Measurements from ENCODE around the gene IQGAP2. TPM values are rescaled to one million over a fixed set of nuclear protein-coding genes. Genes with fewer than 3 reads are reported as not detected.

IQGAP2 gene
- total and polyA plus RNA-seq, 3 donors from 2014 or later, result 33.5 to 78.6 (median 60.2) TPM

DNA sequence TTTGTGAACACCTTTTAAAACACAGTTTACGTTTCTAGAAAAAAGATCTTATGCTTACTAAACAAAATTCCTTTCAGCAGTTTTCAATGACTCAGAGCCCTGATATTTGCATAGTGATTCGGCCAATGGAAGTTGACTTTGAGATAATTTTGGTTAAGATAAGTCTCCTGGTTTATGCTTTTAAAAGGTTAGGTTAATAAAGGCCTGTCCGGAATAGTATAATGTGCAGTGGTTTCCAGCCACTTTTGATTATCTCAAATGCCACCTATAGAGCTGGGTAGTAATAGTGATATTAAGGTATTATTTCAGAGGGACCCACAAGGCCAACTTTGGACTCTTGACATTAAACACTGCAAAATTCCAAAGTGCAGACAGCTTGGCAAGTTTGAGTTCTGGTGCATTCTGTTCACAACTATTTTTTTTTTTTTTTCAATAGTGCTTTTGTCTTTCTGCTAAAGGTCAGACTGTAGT, 134.0 kb downstream of the IQGAP2 start:
- no peak overlapping the region for H3K4me3 ChIP-seq
- intact Hi-C loops (cut with DNase I; ENCODE audit: low total_unique reads), result no loop called here
- no peak overlapping the region for H3K27ac ChIP-seq
- DNase-seq, result no peak
- 80 to 82% methylated on average over 3 of the region's 3 CpGs for WGBS, 2 donors
- H3K4me1 ChIP-seq, result no peaks in the 10 kb centered on the region
- H3K9me3 ChIP-seq, result no peaks in the 10 kb centered on the region
- no peaks in the 10 kb centered on the region for H3K27me3 ChIP-seq
- TF ChIP-seq, protein P1, sequence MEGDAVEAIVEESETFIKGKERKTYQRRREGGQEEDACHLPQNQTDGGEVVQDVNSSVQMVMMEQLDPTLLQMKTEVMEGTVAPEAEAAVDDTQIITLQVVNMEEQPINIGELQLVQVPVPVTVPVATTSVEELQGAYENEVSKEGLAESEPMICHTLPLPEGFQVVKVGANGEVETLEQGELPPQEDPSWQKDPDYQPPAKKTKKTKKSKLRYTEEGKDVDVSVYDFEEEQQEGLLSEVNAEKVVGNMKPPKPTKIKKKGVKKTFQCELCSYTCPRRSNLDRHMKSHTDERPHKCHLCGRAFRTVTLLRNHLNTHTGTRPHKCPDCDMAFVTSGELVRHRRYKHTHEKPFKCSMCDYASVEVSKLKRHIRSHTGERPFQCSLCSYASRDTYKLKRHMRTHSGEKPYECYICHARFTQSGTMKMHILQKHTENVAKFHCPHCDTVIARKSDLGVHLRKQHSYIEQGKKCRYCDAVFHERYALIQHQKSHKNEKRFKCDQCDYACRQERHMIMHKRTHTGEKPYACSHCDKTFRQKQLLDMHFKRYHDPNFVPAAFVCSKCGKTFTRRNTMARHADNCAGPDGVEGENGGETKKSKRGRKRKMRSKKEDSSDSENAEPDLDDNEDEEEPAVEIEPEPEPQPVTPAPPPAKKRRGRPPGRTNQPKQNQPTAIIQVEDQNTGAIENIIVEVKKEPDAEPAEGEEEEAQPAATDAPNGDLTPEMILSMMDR (IDR thresholded peaks at IDR 0.05), result no peak
- TF ChIP-seq POLR2A (IDR thresholded peaks at IDR 0.05), result no peak
- H3K36me3 ChIP-seq (ENCODE audit: low read depth, missing control alignments), result no peaks in the 10 kb centered on the region

DNA sequence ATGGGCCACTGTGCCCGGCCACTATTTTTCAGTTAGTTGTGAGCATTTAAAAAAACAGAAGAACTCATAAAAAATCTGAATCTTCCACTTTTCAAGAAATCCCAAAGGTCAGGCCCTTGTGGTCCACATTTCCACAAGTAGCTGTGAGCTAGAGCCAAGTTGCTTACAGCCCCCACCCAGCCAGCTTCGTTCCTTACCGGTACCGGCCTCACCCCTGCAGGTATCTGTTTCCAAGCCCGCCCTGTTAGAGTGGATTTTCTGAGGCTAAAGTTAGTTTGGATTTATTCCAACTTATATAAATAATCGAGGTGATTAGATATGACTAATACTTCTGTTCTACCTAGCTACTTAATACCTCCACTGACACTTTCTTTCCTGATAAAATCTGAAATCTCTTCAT, 139.2 kb downstream of the IQGAP2 start:
- intact Hi-C loops (cut with DNase I; ENCODE audit: low total_unique reads), result no loop called here
- TF ChIP-seq, protein P1 (IDR thresholded peaks at IDR 0.05), result no peak
- TF ChIP-seq POLR2A (IDR thresholded peaks at IDR 0.05), result no peak
- H3K27me3 ChIP-seq, result no peaks in the 10 kb centered on the region
- H3K4me3 ChIP-seq, result no peak overlapping the region
- WGBS, 2 donors, result 83 to 91% methylated on average over 6 of the region's 6 CpGs
- no peak overlapping the region for H3K27ac ChIP-seq
- no peak for DNase-seq
- no peaks in the 10 kb centered on the region for H3K4me1 ChIP-seq
- H3K9me3 ChIP-seq, result no peaks in the 10 kb centered on the region
- H3K36me3 ChIP-seq (ENCODE audit: low read depth, missing control alignments), result no peaks in the 10 kb centered on the region

DNA sequence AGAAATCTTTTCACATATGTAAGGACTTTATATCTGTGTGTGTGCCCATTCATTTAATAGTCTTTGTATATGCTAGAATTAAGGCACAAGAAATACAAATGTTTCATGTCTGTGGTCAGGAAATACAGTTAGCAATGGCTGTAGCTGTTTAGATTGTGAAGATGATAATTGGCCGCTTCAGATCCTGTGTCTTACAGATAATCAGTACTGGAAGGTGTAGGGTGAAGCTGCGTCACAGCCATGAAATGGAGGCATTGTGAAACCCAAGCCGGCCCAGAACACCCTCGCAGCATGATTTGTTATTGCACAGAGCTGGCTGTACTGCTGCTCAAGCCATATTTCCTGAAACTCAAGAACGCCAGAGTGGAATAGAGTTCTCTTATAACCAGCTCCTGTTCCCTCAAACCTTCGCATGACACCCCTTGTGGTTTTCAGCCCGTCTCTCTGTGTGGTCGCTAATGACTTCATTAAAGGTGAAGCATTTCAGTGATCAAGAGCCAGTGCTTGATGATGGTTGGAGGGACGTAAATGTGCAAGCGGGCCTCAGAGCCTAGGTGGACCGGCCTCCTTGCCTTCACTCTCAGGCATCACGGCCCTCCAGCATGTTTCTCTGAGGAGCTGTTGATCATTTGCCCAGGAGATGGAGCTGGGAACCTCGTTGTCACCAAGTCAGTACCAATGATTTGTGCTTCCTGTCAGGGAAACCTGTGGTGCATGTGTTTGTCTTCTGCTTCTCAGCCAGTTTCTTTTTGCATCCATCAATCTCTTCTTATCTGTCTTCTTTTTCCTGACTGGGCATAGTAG, 140.0 kb downstream of the IQGAP2 start:
- Histone ChIP-seq H3K27ac (no peak overlapping the region), H3K27me3 (no peaks in the 10 kb centered on the region), H3K9me3 (no peaks in the 10 kb centered on the region), H3K4me3 (no peak overlapping the region), H3K36me3 (ENCODE audit: low read depth, missing control alignments) (no peaks in the 10 kb centered on the region), H3K4me1 (no peaks in the 10 kb centered on the region)
- 69 to 70% methylated on average over 13 of the region's 13 CpGs for WGBS, 2 donors
- peak; percentile 31 for DNase-seq
- no peak for TF ChIP-seq POLR2A (IDR thresholded peaks at IDR 0.05)
- intact Hi-C loops (cut with DNase I; ENCODE audit: low total_unique reads), result no loop called here

DNA sequence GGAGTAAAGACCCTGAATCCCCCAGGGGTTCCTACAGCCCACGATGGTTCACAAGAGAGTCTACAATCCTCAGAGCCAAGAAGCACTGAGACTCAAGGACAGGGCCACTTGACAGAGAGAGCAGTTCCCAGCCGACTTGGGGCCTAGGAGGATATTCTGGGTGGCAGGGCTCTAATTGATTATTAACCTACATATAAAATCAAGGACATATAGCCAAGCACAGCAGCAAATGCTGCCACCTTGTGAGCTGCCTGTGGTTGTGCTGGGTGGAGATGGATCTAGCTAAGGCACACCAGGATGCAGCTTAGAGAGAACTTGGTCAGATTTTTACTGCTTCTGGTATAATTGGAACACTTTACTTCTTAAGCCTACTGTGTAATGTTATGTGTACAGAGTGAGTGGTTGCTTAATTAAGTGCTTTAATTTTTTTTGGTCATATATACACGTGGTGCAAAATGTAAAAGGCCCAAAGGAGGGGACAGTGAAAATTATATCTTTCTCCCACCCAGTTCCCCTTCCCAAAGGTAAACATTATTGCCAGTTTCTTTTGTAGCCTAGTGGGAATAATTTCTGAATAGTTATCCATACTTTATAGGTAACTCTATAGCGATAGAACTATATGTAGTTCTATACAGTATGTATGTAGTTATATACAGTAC, 141.3 kb downstream of the IQGAP2 start:
- DNase-seq, result peak; percentile 52
- H3K27me3 ChIP-seq, result no peaks in the 10 kb centered on the region
- TF ChIP-seq, protein P1 (IDR thresholded peaks at IDR 0.05), result peak in 1 of 3 experiments; percentile 22
- TF ChIP-seq POLR2A (IDR thresholded peaks at IDR 0.05), result no peak
- intact Hi-C loops (cut with DNase I; ENCODE audit: low total_unique reads), result no loop called here
- H3K4me3 ChIP-seq, result no peak overlapping the region
- no peaks in the 10 kb centered on the region for H3K4me1 ChIP-seq
- no peaks in the 10 kb centered on the region for H3K36me3 ChIP-seq (ENCODE audit: low read depth, missing control alignments)
- WGBS, 2 donors, result 43 to 53% methylated on average over 4 of the region's 4 CpGs
- H3K9me3 ChIP-seq, result no peaks in the 10 kb centered on the region
- no peak overlapping the region for H3K27ac ChIP-seq

DNA sequence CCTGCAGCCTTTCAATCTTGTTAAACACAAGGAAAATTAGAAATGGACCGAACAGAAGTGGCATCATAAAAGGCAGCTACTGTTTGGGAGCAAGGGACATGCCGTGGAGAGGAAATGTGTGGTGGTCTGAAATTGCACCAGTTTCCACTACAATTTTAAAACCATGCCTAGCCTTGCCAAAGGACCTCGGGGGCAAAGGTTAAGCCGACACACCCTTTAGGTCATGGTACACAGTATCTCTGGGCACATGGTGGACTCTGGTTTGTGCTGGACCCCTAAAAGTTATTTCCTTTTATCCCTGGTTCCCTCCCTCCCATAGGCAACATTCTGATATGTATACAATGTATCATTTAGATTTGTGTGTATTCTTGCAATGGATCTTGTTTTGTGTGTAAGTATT, 142.1 kb downstream of the IQGAP2 start:
- intact Hi-C loops (cut with DNase I; ENCODE audit: low total_unique reads), result no loop called here
- no peak overlapping the region for H3K27ac ChIP-seq
- 84% methylated on average over 4 of the region's 4 CpGs for WGBS, 2 donors
- no peaks in the 10 kb centered on the region for H3K9me3 ChIP-seq
- TF ChIP-seq, protein P1 (IDR thresholded peaks at IDR 0.05), result no peak
- TF ChIP-seq POLR2A (IDR thresholded peaks at IDR 0.05), result no peak
- no peaks in the 10 kb centered on the region for H3K4me1 ChIP-seq
- H3K4me3 ChIP-seq, result no peak overlapping the region
- no peak for DNase-seq
- no peaks in the 10 kb centered on the region for H3K36me3 ChIP-seq (ENCODE audit: low read depth, missing control alignments)
- no peaks in the 10 kb centered on the region for H3K27me3 ChIP-seq

Measured in testis (tissue), 3 donors.